Activated CD8-positive, alpha-beta memory T cell treated with anti-CD3 and anti-CD28 coated beads, Interleukin-2, amount 50 U/mL, for 24 hours (primary cell): Measurements from ENCODE around the gene PARG.
"Not testable (repeated sequence)": the region's sequence is repeated elsewhere in the genome, so short reads cannot be mapped to it uniquely, and the experiment has no call there.

Source experiments
- DNase-seq: peaks from one replicate; pipeline ENCODE4 v3.0.0-alpha.2; 2020; ENCODE audit errors: extremely low read depth

PARG gene

GRCh38 chr10:49830016-49830415 lies 111.8 kb downstream of the PARG start:
- no peak for DNase-seq

GRCh38 chr10:49827297-49827696 lies 114.5 kb downstream of the PARG start:
- DNase-seq: no peak

DNA sequence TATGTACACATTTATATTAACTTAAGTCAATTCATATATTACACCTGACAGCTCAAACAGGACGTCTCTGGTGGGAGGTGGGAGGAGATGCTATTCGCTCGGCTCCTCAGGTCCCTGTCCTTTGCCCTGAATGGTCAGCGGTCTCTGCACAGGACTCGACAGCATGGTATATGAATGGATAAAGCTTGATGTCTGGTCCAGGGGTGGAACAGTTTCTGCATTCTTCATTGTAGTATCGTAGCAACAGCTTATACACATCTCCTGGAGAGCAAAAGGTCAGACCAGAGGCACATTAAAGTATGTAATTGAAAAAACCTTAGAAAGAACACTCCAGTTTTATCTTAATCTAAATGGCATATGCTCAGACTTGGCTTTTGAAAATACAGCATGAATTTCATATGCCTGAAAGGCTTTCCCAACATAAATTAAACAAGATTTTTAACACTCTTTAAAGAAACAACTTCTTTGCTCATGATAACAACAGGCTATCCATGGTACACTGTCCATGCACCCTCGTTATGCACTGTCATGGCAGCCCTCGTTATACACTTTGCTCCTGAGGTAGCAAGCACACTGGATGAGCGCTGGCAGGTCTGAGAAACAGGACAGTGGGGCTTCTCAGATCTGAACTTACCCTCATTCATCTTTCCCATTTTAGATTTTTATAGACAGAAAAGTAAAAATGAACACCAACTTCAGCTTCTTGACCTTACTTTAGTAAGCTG lies 122.4 kb downstream of the PARG start:
- DNase-seq: no peak

DNA sequence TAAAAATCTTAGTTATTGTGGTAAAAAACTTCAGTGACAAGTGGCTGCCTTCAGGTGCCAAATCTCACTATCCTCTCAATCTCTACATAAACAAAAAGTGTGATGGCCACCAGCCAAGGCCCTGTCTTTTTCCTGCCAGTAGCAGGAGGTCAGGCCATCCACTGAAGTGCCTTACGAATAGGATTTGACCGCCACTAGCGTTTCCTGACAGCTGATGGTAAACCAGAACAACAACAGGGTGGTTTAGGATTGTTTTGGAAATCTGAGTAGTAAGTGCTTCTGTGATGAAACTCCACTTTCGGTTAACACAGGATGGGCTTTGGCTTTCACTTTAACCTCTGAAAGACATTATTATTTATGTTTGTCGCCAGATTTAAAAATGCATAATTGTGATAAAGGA lies 124.0 kb downstream of the PARG start:
- DNase-seq: no peak

- no peak for DNase-seq
These were observed 137.8 kb downstream of the PARG start for GRCh38 chr10:49803988-49804387.

- DNase-seq: no peak
These were observed 143.6 kb downstream of the PARG start for GRCh38 chr10:49798275-49798674.

DNA sequence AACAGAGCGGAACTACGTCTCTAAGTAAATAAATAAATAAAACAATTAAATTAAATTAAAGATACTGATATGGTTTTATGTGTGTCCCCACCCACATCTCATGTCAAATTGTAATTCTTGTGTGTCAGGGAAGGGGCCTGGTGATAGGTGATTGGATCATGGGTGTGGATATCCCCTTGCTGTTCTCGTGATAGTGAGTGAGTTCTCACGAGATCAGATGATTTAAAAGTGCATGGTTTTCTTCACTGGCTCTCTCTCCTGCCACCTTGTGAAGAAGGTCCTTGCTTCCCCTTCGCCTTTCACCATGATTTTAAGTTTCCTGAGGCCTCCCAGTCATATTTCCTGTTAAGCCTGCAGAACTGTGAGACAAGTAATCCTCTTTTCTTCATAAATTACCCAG lies 150.7 kb downstream of the PARG start:
- no peak for DNase-seq

DNA sequence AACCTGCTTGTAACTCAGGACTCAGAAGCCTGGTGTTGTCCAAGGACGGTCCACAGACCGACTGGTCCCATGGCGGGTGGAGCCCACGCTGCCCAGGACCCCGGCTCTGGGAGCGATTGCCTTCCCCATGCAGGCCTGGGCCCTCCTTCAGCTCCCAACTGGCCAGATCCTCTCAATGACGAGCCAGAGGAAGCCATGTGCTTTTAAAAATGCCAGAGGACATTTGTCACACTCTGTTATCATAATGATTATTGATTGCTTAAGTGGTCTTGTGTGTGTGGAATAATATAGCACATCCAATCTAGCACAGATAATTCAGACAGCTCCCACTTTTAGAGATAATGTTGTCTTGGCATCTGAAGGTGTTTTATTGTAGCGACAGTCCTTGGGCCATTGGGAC lies 157.1 kb downstream of the PARG start:
- no peak for DNase-seq

DNA sequence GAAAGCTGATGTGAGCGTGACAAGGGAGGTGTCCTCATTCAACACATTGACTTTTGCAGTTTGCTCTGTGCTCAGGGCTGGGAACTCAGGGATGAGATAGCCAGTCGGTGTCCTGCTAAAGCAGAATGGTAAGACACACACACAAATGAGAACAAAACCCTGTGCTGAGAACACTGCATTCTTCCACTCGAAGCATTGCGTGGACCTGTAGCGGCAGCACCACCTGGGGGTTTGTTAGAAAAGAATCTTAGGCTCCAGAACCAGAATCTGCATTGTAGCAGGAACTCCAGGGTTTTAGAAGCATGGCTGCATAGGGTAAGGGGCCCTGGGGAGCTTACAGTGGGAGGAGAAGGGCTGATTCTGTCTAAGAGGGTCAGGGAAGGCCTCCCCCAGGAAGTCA lies 158.2 kb downstream of the PARG start:
- DNase-seq: no peak

DNA sequence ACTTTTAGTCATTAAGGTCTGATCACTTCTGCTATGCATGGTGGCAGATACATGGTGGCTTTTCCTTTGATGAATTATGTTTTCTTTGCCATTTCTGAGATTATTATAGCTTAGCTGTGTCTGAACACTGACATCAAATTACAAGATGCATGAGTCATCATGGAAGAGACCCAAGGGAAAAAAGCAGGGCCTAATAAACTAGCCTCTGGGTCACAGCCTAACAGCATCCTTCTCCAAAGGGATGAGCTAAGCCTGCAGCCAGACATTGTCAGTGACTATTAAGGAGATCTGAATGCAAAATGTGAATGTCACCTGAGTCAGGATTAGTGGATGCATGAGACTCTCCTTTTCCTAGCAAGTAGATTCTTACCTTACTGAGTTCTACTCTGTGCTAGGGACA lies 160.6 kb downstream of the PARG start:
- no peak for DNase-seq

- no peak for DNase-seq
These were observed 163.6 kb downstream of the PARG start for GRCh38 chr10:49778197-49778596.

GRCh38 chr10:49776851-49777250 lies 165.0 kb downstream of the PARG start:
- DNase-seq: no peak

DNA sequence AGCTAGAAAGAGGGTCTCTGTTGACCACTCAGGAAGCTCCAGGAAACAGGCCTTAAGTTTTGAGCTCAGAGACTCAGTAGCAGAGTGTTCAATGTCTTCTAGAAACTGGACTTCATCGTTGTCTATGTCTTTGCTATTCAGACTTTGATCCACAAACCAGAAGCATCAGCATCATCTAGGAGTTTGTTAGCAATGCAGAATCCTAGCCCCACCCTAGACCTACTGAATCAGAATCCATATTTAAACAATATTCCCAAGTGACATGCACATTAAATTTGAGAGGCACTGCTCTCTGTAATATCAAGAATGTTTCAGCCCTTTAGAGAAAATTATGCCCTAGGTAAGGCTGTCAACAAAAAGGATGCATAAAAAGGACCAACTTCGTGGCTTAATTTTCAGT lies 166.8 kb downstream of the PARG start:
- no peak for DNase-seq

- not testable (repeated sequence) for DNase-seq
These were observed 168.9 kb downstream of the PARG start for GRCh38 chr10:49772944-49773343.

DNA sequence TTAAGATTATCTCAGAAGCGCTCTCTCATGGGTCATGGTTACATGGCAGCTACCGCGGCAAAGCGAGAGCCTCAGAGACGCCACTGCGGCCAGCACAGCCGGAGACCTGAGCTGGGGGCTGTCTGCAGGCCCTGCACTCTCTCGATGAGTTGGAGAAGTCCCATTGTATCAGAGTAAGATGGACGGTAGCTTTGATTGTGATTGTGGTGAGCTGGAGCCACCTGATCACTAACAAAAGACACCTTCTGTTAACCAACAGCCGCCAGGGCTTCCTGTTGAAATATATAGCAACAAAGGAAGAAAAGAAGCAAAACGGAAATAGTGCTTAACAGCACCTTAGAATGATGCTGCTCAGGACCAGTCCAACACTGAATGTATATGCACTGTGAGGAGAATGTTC lies 170.8 kb downstream of the PARG start:
- not testable (repeated sequence) for DNase-seq

DNA sequence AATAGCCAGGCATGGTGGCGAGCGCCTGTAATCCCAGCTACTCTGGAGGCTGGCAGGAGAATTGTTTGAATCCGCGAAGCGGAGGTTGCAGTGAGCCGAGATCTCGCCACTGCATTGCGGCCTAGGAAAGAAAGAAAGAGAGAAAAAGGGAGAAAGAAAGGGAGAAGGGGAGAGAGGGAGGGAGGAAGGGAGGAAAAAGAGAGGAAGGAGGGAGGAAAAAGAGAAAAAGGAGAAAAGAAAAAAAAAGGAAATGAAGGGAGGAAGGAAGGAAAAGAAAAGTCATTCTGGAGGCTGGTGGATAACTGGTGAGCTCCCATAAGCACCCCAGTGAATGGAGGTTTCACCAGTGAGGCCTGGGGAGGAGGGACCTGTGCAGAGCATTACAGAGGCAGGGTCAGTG lies 172.1 kb downstream of the PARG start:
- DNase-seq: no peak

GRCh38 chr10:49768731-49769130 lies 173.1 kb downstream of the PARG start:
- DNase-seq: no peak

DNA sequence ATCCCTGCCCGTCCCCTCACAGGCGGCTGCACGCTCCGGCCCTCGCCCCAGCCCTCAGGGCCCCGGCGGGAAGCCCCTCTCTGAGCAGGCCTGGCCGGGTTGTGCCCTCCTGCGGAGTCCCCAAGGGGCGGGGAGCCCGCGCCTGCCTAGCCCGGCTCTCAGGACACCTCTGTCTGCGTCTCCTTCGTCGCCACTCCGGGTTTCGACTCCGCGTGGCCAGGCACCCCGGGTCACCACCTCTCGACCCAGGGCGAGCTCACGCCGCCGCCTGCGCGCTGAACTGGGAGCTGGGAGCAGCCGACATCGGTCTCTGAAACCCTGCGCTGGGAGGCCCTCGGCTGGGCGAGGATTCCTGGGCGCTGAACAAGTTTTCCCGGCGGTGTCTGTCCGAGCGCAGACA lies 173.5 kb downstream of the PARG start:
- no peak for DNase-seq
